Caco-2 (cell line): ENCODE results near the gene TCN2. TPM values are rescaled to one million over a fixed set of nuclear protein-coding genes. Genes with fewer than 3 reads are reported as not detected.
"Not testable (repeated sequence)": the region's sequence is repeated elsewhere in the genome, so short reads cannot be mapped to it uniquely, and the experiment has no call there.

Experiments used
- Bru-seq: library from RNA; stranded (reverse); fragments of 400-500 nt; gene quantifications from one replicate; lab custom pipeline; 2021; lab: Mats Ljungman, UMichigan
- BruChase-seq, 2 experiments: library from RNA; stranded (reverse); fragments of 400-500 nt; gene quantifications; one replicate each; lab custom pipeline; 2021; lab: Mats Ljungman, UMichigan
- BruUV-seq: library from RNA; stranded (reverse); fragments of 400-500 nt; replicated peaks from 2 replicates; lab custom pipeline; 2021; lab: Mats Ljungman, UMichigan
- CTCF ChIA-PET: fragments of 300-600 bp; sonication (Branson Sonifier 250); formaldehyde crosslinking; loops from one replicate; lab custom pipeline; 2022; ENCODE audit warnings: antibody characterized with exemption; lab: Charles Lee
- POLR2A ChIA-PET: fragments of 300-600 bp; sonication (Branson Sonifier 250); formaldehyde crosslinking; loops from one replicate; lab custom pipeline; 2022; ENCODE audit warnings: antibody characterized with exemption; lab: Charles Lee
- DNase-seq, 2 experiments: peaks; one replicate each; pipeline versions ENCODE4 v3.0.0 to v3.0.0-alpha.2; 2020 to 2022
- H3K27me3 ChIP-seq: replicated peaks from 2 replicates; pipeline ENCODE4 v1.6.0; 2011; ENCODE audit warnings: low read length; ENCODE audit not compliant: control insufficient read depth, insufficient read depth
- H3K36me3 ChIP-seq: 2 replicates; pipeline ENCODE4 v1.5.1; 2011; ENCODE audit warnings: low read length; ENCODE audit not compliant: control insufficient read depth, insufficient read depth
- H3K4me1 ChIP-seq: fragments of 250-450 bp; sonication (Bioruptor Pico); 2 replicates; pipeline ENCODE4 v1.5.1; 2020; ENCODE audit warnings: mild to moderate bottlenecking
- H3K4me3 ChIP-seq: 2 replicates; pipeline ENCODE4 v1.5.1; 2011; ENCODE audit warnings: low read depth, mild to moderate bottlenecking, control low read depth, low read length
- H3K9me3 ChIP-seq: fragments of 250-450 bp; sonication (Bioruptor Pico); 2 replicates; pipeline ENCODE4 v1.5.1; 2020; ENCODE audit warnings: mild to moderate bottlenecking, moderate library complexity
- H3K27ac Mint-ChIP-seq: one replicate; pipeline ENCODE4 v1.8.0; 2022; ENCODE audit warnings: mixed read lengths; ENCODE audit not compliant: unreplicated experiment
- H3K27me3 Mint-ChIP-seq: one replicate; pipeline ENCODE4 v1.8.0; 2022; ENCODE audit warnings: mixed read lengths; ENCODE audit not compliant: insufficient read depth, unreplicated experiment
- H3K36me3 Mint-ChIP-seq: one replicate; pipeline ENCODE4 v1.8.0; 2022; ENCODE audit warnings: mild to moderate bottlenecking, mixed read lengths; ENCODE audit not compliant: insufficient read depth, unreplicated experiment
- H3K4me1 Mint-ChIP-seq: one replicate; pipeline ENCODE4 v1.8.0; 2022; ENCODE audit warnings: low read depth, mixed read lengths; ENCODE audit not compliant: unreplicated experiment
- H3K4me3 Mint-ChIP-seq: one replicate; pipeline ENCODE4 v1.8.0; 2022; ENCODE audit warnings: mild to moderate bottlenecking, moderate library complexity, mixed read lengths; ENCODE audit not compliant: unreplicated experiment
- H3K9me3 Mint-ChIP-seq: one replicate; pipeline ENCODE4 v1.8.0; 2022; ENCODE audit warnings: mixed read lengths; ENCODE audit not compliant: unreplicated experiment
- CTCF ChIP-seq, 2 experiments: fragments of 200-600 bp in 1 of 2; IDR thresholded peaks; 1 replicate in 1 of 2; 2 replicates in 1 of 2; pipeline versions ENCODE4 v1.5.1 to v1.8.0; 2011 to 2022; ENCODE audit warnings: antibody characterized with exemption in 1 of 2, control low read depth in 1 of 2, inconsistent platforms in 1 of 2, low read depth in 1 of 2, low read length in 1 of 2, mild to moderate bottlenecking in 1 of 2, moderate library complexity in 1 of 2; ENCODE audit not compliant: insufficient read depth in 1 of 2, severe bottlenecking in 1 of 2, unreplicated experiment in 1 of 2
- intact Hi-C: fragments of 100-400 bp; cut with micrococcal nuclease; formaldehyde crosslinking; loops from one replicate; pipeline ENCODE4 v1.10.0; 2022; ENCODE audit not compliant: unreplicated experiment
- long read RNA-seq: library from polyadenylated mRNA; stranded (forward); transcript quantifications from one replicate; pipeline ENCODE4 v2.0.0, GENCODE V29; 2022
- total RNA-seq: library from RNA; stranded (reverse); gene quantifications from 2 replicates; pipeline ENCODE4 v1.2.3, GENCODE V29; 2022

The TCN2 gene
- total RNA-seq (11.9 and 13.8 TPM in 2 replicates), Bru-seq, nascent RNA (percentile 41 among the genes with signal in this experiment), BruChase-seq, experiment 1, labeled RNA remaining after a 2-hour chase (percentile 43 among the genes with signal in this experiment), BruChase-seq, experiment 2, labeled RNA remaining after a 6-hour chase (percentile 45 among the genes with signal in this experiment)
- long read RNA-seq, transcript TCN2-201 (9 exons, 2,535 nt), result major isoform, 40 of 51 reads
- long read RNA-seq, partial matches to known transcripts, result 2 of 51 reads
- long read RNA-seq, other reads (novel, unspliced or antisense), result 6 of 51 reads

GRCh38 chr22:30606455-30607299, at the start of gene TCN2:
TCN2 (plus strand) TSS chr22:30607174; CDS start chr22:30607332, 158 bp downstream.
- peaks cover 17% of the 10 kb centered on the region for H3K4me1 Mint-ChIP-seq
- ChIA-PET POLR2A (interaction anchor here (0.6 to 1.4 kb wide), 10 partner anchors 8 to 1822 kb away, joined by 3 to 17 read pairs (median 6); partner anchors contain the start of gene PES1), CTCF (interaction anchor here (0.6 to 2.6 kb wide), 19 partner anchors 9 to 1954 kb away, joined by 3 to 17 read pairs (median 4); partner anchors contain the start of genes LIMK2, SEC14L2, SLC35E4 and TBC1D10A)
- no TSS peak for BruUV-seq
- Histone ChIP-seq H3K27me3 (no peaks in the 10 kb centered on the region), H3K4me1 (peaks cover 16% of the 10 kb centered on the region), H3K9me3 (no peaks in the 10 kb centered on the region), H3K36me3 (no peaks in the 10 kb centered on the region; the same call in 1 of the 2 replicates), H3K4me3 (peak within 1 kb of the TSS; percentile 57)
- no peaks in the 10 kb centered on the region for H3K27me3 Mint-ChIP-seq
- peak within 1 kb of the TSS; percentile 58 for H3K27ac Mint-ChIP-seq
- TF ChIP-seq CTCF (IDR thresholded peaks at IDR 0.05; ENCODE audit: insufficient read depth in 1 of 2, low read depth in 1 of 2, low read length in 1 of 2, severe bottlenecking in 1 of 2, unreplicated experiment in 1 of 2), result no peak
- peak; percentile 78 to 82 for DNase-seq
- H3K4me3 Mint-ChIP-seq, result peak within 1 kb of the TSS; percentile 88
- H3K9me3 Mint-ChIP-seq, result no peaks in the 10 kb centered on the region
- H3K36me3 Mint-ChIP-seq, result peaks cover 10% of the 10 kb centered on the region
- intact Hi-C loops, result no loop called here

DNA sequence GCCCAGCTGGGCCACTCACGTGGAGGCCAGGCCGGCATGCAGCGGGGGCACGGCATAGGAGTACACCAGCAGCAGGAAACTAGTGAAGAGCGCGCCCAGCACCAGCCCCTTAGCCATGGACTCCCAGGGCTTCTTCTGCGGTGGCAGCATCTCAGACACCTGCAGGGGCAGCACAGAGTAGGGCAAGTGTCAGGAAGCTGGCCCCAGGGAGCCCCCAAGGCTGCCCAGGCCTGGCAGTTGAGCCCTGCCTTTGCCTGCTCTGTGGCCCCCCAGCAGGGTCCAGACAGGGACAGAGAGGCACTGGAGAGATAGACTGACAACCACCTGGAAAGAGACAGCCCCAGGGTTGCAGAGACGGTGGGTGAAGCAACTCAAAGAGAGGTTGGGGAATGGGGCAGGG, 49.7 kb upstream of the TCN2 start:
- TF ChIP-seq CTCF (IDR thresholded peaks at IDR 0.05; ENCODE audit: insufficient read depth in 1 of 2, low read depth in 1 of 2, low read length in 1 of 2, severe bottlenecking in 1 of 2, unreplicated experiment in 1 of 2), result no peak
- H3K27ac Mint-ChIP-seq, result no peak overlapping the region
- H3K36me3 ChIP-seq, result no peaks in the 10 kb centered on the region
- H3K27me3 Mint-ChIP-seq, result no peaks in the 10 kb centered on the region
- no peak overlapping the region for H3K4me3 Mint-ChIP-seq
- H3K9me3 ChIP-seq, result no peaks in the 10 kb centered on the region
- no TSS peak for BruUV-seq
- H3K27me3 ChIP-seq, result no peaks in the 10 kb centered on the region
- no peaks in the 10 kb centered on the region for H3K4me1 ChIP-seq
- no peaks in the 10 kb centered on the region for H3K36me3 Mint-ChIP-seq
- CTCF ChIA-PET, result no interaction called here
- intact Hi-C loops, result no loop called here
- no peak for DNase-seq
- no peak overlapping the region for H3K4me3 ChIP-seq
- POLR2A ChIA-PET, result no interaction called here
- no peaks in the 10 kb centered on the region for H3K9me3 Mint-ChIP-seq
- H3K4me1 Mint-ChIP-seq, result no peaks in the 10 kb centered on the region

GRCh38 chr22:30559889-30560288, 47.1 kb upstream of the TCN2 start:
- TF ChIP-seq CTCF (IDR thresholded peaks at IDR 0.05; ENCODE audit: insufficient read depth in 1 of 2, low read depth in 1 of 2, low read length in 1 of 2, severe bottlenecking in 1 of 2, unreplicated experiment in 1 of 2), result no peak
- Mint-ChIP-seq H3K27ac (no peak overlapping the region), H3K27me3 (no peaks in the 10 kb centered on the region), H3K9me3 (no peaks in the 10 kb centered on the region), H3K4me1 (no peaks in the 10 kb centered on the region), H3K4me3 (no peak overlapping the region), H3K36me3 (no peaks in the 10 kb centered on the region)
- Histone ChIP-seq H3K27me3 (no peaks in the 10 kb centered on the region), H3K4me1 (no peaks in the 10 kb centered on the region), H3K36me3 (no peaks in the 10 kb centered on the region), H3K9me3 (no peaks in the 10 kb centered on the region), H3K4me3 (no peak overlapping the region)
- POLR2A ChIA-PET, result no interaction called here
- BruUV-seq, result no TSS peak
- CTCF ChIA-PET, result interaction anchor here (0.6 kb wide), 1 partner anchor 549 kb away, joined by 3 read pairs; no protein-coding TSS in a partner anchor
- no peak for DNase-seq
- intact Hi-C loops, result no loop called here

GRCh38 chr22:30560643-30561202, 46.3 kb upstream of the TCN2 start:
- H3K9me3 Mint-ChIP-seq, CTCF ChIA-PET, H3K27me3 ChIP-seq, POLR2A ChIA-PET, BruUV-seq, H3K9me3 ChIP-seq, intact Hi-C loops, H3K27ac Mint-ChIP-seq, H3K4me3 Mint-ChIP-seq, H3K4me1 Mint-ChIP-seq, H3K27me3 Mint-ChIP-seq, H3K36me3 ChIP-seq, H3K4me1 ChIP-seq, H3K36me3 Mint-ChIP-seq, H3K4me3 ChIP-seq: not testable (repeated sequence)
- DNase-seq, result peak in 1 of 2 experiments; percentile 25
